H9 (cell line): ENCODE measurements around the gene PCDHA4. TPM values are rescaled to one million over a fixed set of nuclear protein-coding genes. Genes with fewer than 3 reads are reported as not detected.

Source experiments
- DNase-seq: peaks from one replicate; pipeline ENCODE4 v3.0.0-alpha.2; 2017
- H2AFZ ChIP-seq: one replicate; pipeline ENCODE4 v1.6.1; 2013; ENCODE audit warnings: mild to moderate bottlenecking, low read length, control low read depth, moderate library complexity
- H2AK5ac ChIP-seq: 2 replicates; pipeline ENCODE4 v1.6.1; 2013; ENCODE audit warnings: low read length, control low read depth, mixed read lengths; ENCODE audit not compliant: insufficient read length
- H2BK120ac ChIP-seq: one replicate; pipeline ENCODE4 v1.6.1; 2013; ENCODE audit warnings: low read depth, mild to moderate bottlenecking, low read length, control low read depth, inconsistent platforms; ENCODE audit not compliant: poor library complexity, severe bottlenecking
- H2BK12ac ChIP-seq: 2 replicates; pipeline ENCODE4 v1.6.1; 2013; ENCODE audit warnings: low read length, control low read depth, mixed read lengths, low read depth; ENCODE audit not compliant: insufficient read length
- H2BK15ac ChIP-seq: 2 replicates; pipeline ENCODE4 v1.6.1; 2013; ENCODE audit warnings: low read depth, low read length, control low read depth
- H2BK20ac ChIP-seq: one replicate; pipeline ENCODE4 v1.6.1; 2013; ENCODE audit warnings: low read depth, mild to moderate bottlenecking, low read length, control low read depth, inconsistent platforms; ENCODE audit not compliant: poor library complexity, severe bottlenecking
- H2BK5ac ChIP-seq: 2 replicates; pipeline ENCODE4 v1.6.1; 2013; ENCODE audit warnings: low read length, control low read depth, mixed read lengths; ENCODE audit not compliant: insufficient read length
- H3K14ac ChIP-seq: 2 replicates; pipeline ENCODE4 v1.6.1; 2013; ENCODE audit warnings: low read length, control low read depth; ENCODE audit not compliant: insufficient read depth
- H3K18ac ChIP-seq: 2 replicates; pipeline ENCODE4 v1.6.1; 2013; ENCODE audit warnings: low read depth, mild to moderate bottlenecking, mixed read lengths, low read length, control low read depth; ENCODE audit not compliant: insufficient read length
- H3K23ac ChIP-seq: 2 replicates; pipeline ENCODE4 v1.6.1; 2013; ENCODE audit warnings: low read length, control low read depth, mixed read lengths, low read depth; ENCODE audit not compliant: insufficient read length
- H3K23me2 ChIP-seq: 2 replicates; pipeline ENCODE4 v1.6.1; 2013; ENCODE audit warnings: low read depth, mild to moderate bottlenecking, mixed read lengths, low read length, control low read depth; ENCODE audit not compliant: insufficient read length, poor library complexity, severe bottlenecking
- H3K27ac ChIP-seq: 2 replicates; pipeline ENCODE4 v1.5.1; 2013; ENCODE audit warnings: low read length, control low read depth, mixed read lengths, low read depth; ENCODE audit not compliant: insufficient read length
- H3K27me3 ChIP-seq: 2 replicates; pipeline ENCODE4 v1.6.1; 2013; ENCODE audit warnings: low read length, control low read depth, inconsistent platforms; ENCODE audit not compliant: insufficient read depth
- H3K4ac ChIP-seq: 2 replicates; pipeline ENCODE4 v1.6.1; 2013; ENCODE audit warnings: low read depth, mild to moderate bottlenecking, control low read depth, inconsistent platforms, low read length, moderate library complexity
- H3K4me1 ChIP-seq: 2 replicates; pipeline ENCODE4 v1.6.1; 2013; ENCODE audit warnings: low read length, control low read depth, inconsistent platforms; ENCODE audit not compliant: insufficient read depth
- H3K4me2 ChIP-seq: 2 replicates; pipeline ENCODE4 v1.6.1; 2013; ENCODE audit warnings: low read length, control low read depth, mixed read lengths; ENCODE audit not compliant: insufficient read length, insufficient read depth
- H3K56ac ChIP-seq: 2 replicates; pipeline ENCODE4 v1.6.1; 2013; ENCODE audit warnings: low read depth, mild to moderate bottlenecking, mixed read lengths, low read length, control low read depth; ENCODE audit not compliant: insufficient read length
- H3K79me1 ChIP-seq: 2 replicates; pipeline ENCODE4 v1.6.1; 2013; ENCODE audit warnings: low read depth, mild to moderate bottlenecking, moderate library complexity, low read length, control low read depth, inconsistent platforms; ENCODE audit not compliant: insufficient read depth, poor library complexity, severe bottlenecking
- H3K79me2 ChIP-seq: 2 replicates; pipeline ENCODE4 v1.6.1; 2013; ENCODE audit warnings: low read length, control low read depth, inconsistent platforms; ENCODE audit not compliant: insufficient read depth
- H3K9ac ChIP-seq: 2 replicates; pipeline ENCODE4 v1.6.1; 2013; ENCODE audit warnings: low read length, control low read depth, mixed read lengths; ENCODE audit not compliant: insufficient read length; ENCODE audit errors: extremely low read depth
- H3K9me3 ChIP-seq: one replicate; pipeline ENCODE4 v1.6.1; 2013; ENCODE audit warnings: low read depth, low read length, inconsistent platforms; ENCODE audit not compliant: control insufficient read depth
- H3T11ph ChIP-seq: one replicate; pipeline ENCODE4 v1.6.1; 2013; ENCODE audit warnings: mild to moderate bottlenecking, low read length, control low read depth, inconsistent platforms
- H4K20me1 ChIP-seq: one replicate; pipeline ENCODE4 v1.6.1; 2013; ENCODE audit not compliant: control insufficient read depth, insufficient read length, insufficient read depth
- H4K5ac ChIP-seq: 2 replicates; pipeline ENCODE4 v1.6.1; 2013; ENCODE audit warnings: low read depth, mild to moderate bottlenecking, mixed read lengths, low read length, control low read depth; ENCODE audit not compliant: insufficient read length
- H4K8ac ChIP-seq: replicated peaks from 2 replicates; pipeline ENCODE4 v1.6.1; 2013; ENCODE audit warnings: low read length, control low read depth, mixed read lengths, low read depth; ENCODE audit not compliant: insufficient read length
- H4K91ac ChIP-seq: 2 replicates; pipeline ENCODE4 v1.6.1; 2013; ENCODE audit warnings: low read depth, mild to moderate bottlenecking, moderate library complexity, mixed read lengths, low read length, control low read depth; ENCODE audit not compliant: insufficient read length
- H3K27ac Mint-ChIP-seq, 3 experiments: 2 replicates in 2 of 3; 3 replicates in 1 of 3; pipeline ENCODE4 v1.8.0; 2020 to 2021; ENCODE audit warnings: mixed read lengths in 3 of 3, mild to moderate bottlenecking in 1 of 3, moderate library complexity in 1 of 3
- H3K27me3 Mint-ChIP-seq: 2 replicates; pipeline ENCODE4 v1.8.0; 2021; ENCODE audit warnings: low read depth, mild to moderate bottlenecking, moderate library complexity, mixed read lengths
- H3K36me3 Mint-ChIP-seq, 3 experiments: 2 replicates in 2 of 3; 3 replicates in 1 of 3; pipeline ENCODE4 v1.8.0; 2020 to 2021; ENCODE audit warnings: low read depth in 3 of 3, mixed read lengths in 3 of 3; ENCODE audit not compliant: insufficient read depth in 1 of 3
- H3K4me1 Mint-ChIP-seq, 2 experiments: 2 replicates each; pipeline ENCODE4 v1.8.0; 2020; ENCODE audit warnings: mixed read lengths in 2 of 2
- H3K4me3 Mint-ChIP-seq, 2 experiments: 2 replicates in 1 of 2; 3 replicates in 1 of 2; pipeline ENCODE4 v1.8.0; 2020 to 2021; ENCODE audit warnings: mild to moderate bottlenecking in 2 of 2, mixed read lengths in 2 of 2, moderate library complexity in 1 of 2
- H3K9me3 Mint-ChIP-seq, 2 experiments: 2 replicates in 1 of 2; 3 replicates in 1 of 2; pipeline ENCODE4 v1.8.0; 2020; ENCODE audit warnings: mild to moderate bottlenecking in 2 of 2, mixed read lengths in 2 of 2, moderate library complexity in 1 of 2
- WGBS: extraction: QIAGEN DNeasy Blood & Tissue Kit; methylation state at CpG from one replicate; pipeline ENCODE4 v1.1.7; 2013; ENCODE audit warnings: missing lambda C conversion rate, low lambda C conversion rate, mixed read lengths; ENCODE audit not compliant: insufficient read length; ENCODE audit errors: extremely low coverage; 5-methylcytosine and 5-hydroxymethylcytosine counted together
- total RNA-seq: library from RNA; stranded (reverse); gene quantifications from 2 replicates; pipeline ENCODE4 v1.2.1, GENCODE V29; 2021
- TF ChIP-seq, protein P1 (sequence below): fragments of 200-600 bp; sonication (generic); conservative IDR thresholded peaks from 3 replicates; pipeline ENCODE4 v1.8.0; 2021; ENCODE audit warnings: antibody characterized with exemption, mild to moderate bottlenecking

Gene PCDHA4
- total RNA-seq, 1 experiment from 2014 or later, result 3.5 TPM

DNA sequence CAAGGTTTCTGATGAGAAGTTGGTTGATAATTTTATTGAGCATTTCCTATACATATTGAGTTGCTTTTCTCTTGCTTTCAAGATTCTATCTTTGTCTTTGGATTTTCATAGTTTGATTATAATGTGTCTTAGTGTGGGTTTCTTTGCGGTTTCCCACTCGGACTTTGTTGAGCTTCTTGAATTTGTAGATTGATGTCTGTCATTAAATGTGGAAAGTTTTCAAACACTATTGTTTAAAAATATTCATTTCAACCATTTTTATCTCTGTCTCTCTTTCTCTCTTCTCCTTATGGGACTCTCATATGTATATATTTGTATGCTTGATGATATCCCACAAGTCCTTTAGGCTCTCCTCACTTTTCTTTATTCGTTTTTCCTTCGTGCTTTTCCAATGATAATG is 39.4 kb upstream of the PCDHA4 start:
- H3T11ph ChIP-seq, result no peak overlapping the region
- no peak overlapping the region for H2AK5ac ChIP-seq
- no peaks in the 10 kb centered on the region for H3K79me2 ChIP-seq
- Mint-ChIP-seq H3K4me3 (no peak overlapping the region), H3K9me3 (peaks cover 80 to 88% of the 10 kb centered on the region in 2 experiments), H3K27me3 (peaks cover 4% of the 10 kb centered on the region), H3K4me1 (no peaks in the 10 kb centered on the region), H3K36me3 (peaks cover 8 to 25% (median 14%) of the 10 kb centered on the region in 3 experiments), H3K27ac (no peak overlapping the region)
- no CpG with 5 or more reads among the region's 4 CpGs for WGBS
- H3K9ac ChIP-seq, result no peak overlapping the region
- H2BK5ac ChIP-seq, result no peak overlapping the region
- peaks cover 48% of the 10 kb centered on the region for H3K9me3 ChIP-seq
- no peak overlapping the region for H4K5ac ChIP-seq
- TF ChIP-seq, protein P1, sequence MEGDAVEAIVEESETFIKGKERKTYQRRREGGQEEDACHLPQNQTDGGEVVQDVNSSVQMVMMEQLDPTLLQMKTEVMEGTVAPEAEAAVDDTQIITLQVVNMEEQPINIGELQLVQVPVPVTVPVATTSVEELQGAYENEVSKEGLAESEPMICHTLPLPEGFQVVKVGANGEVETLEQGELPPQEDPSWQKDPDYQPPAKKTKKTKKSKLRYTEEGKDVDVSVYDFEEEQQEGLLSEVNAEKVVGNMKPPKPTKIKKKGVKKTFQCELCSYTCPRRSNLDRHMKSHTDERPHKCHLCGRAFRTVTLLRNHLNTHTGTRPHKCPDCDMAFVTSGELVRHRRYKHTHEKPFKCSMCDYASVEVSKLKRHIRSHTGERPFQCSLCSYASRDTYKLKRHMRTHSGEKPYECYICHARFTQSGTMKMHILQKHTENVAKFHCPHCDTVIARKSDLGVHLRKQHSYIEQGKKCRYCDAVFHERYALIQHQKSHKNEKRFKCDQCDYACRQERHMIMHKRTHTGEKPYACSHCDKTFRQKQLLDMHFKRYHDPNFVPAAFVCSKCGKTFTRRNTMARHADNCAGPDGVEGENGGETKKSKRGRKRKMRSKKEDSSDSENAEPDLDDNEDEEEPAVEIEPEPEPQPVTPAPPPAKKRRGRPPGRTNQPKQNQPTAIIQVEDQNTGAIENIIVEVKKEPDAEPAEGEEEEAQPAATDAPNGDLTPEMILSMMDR, result no peak
- no peak overlapping the region for H2BK12ac ChIP-seq
- no peak overlapping the region for H2AFZ ChIP-seq
- no peak for DNase-seq
- H3K56ac ChIP-seq, result no peak overlapping the region
- no peak overlapping the region for H4K91ac ChIP-seq
- H3K14ac ChIP-seq, result no peak overlapping the region
- H4K8ac ChIP-seq, result no peak overlapping the region
- no peak overlapping the region for H3K4me2 ChIP-seq
- H4K20me1 ChIP-seq, result no peaks in the 10 kb centered on the region
- no peaks in the 10 kb centered on the region for H3K79me1 ChIP-seq
- no peak overlapping the region for H2BK20ac ChIP-seq
- H3K4me1 ChIP-seq, result no peaks in the 10 kb centered on the region
- H3K23ac ChIP-seq, result no peak overlapping the region
- H2BK15ac ChIP-seq, result no peak overlapping the region
- H2BK120ac ChIP-seq, result no peak overlapping the region
- no peaks in the 10 kb centered on the region for H3K27me3 ChIP-seq
- H3K23me2 ChIP-seq, result no peaks in the 10 kb centered on the region
- H3K4ac ChIP-seq, result no peak overlapping the region
- H3K18ac ChIP-seq, result no peak overlapping the region
- no peak overlapping the region for H3K27ac ChIP-seq
